ENCODE results near the gene ACOX2. TPM values are rescaled to one million over a fixed set of nuclear protein-coding genes. Genes with fewer than 3 reads are reported as not detected.

The ACOX2 gene
- total RNA-seq, 1 donor from 2014 or later, result 7.6 TPM

DNA sequence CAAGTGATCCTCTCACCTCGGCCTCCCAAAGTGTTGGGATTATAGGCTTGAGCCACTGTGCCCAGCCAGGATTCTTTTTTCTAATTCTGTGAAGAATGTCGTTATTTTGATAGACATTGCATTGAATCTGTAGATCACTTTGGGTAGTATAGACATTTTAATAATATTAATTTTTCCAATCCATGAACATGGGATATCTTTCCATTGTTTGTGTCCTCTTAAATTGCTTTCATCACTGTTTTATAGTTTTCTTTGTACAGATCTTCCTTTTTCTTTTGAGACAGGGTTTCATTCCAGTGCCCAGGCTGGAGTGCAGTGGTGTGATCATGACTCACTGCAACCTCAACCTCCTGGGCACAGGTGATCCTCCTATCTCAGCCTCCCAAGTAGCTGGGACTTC lies 56.7 kb downstream of the ACOX2 start:
- peaks cover 17% of the 10 kb centered on the region for H3K4me1 Mint-ChIP-seq
- no peak overlapping the region for H3K27ac Mint-ChIP-seq
- Histone ChIP-seq H3K9ac (no peak overlapping the region), H4K20me1 (ENCODE audit: low read depth) (no peaks in the 10 kb centered on the region), H3K4me3 (no peak overlapping the region), H3K4me1 (peaks cover 8% of the 10 kb centered on the region), H2AFZ (replicated peaks) (no peak overlapping the region), H3K9me3 (ENCODE audit: low read depth) (no peaks in the 10 kb centered on the region), H3K27me3 (no peaks in the 10 kb centered on the region), H3F3A (ENCODE audit: low read depth) (no peaks in the 10 kb centered on the region), H3K4me2 (no peak overlapping the region), H3K27ac (no peak overlapping the region), H3K36me3 (no peaks in the 10 kb centered on the region), H3K79me2 (ENCODE audit: low read depth) (no peaks in the 10 kb centered on the region)
- peaks cover 2% of the 10 kb centered on the region for H3K27me3 Mint-ChIP-seq (ENCODE audit: insufficient read depth, low read depth)
- H3K4me3 Mint-ChIP-seq, result no peak overlapping the region
- H3K9me3 Mint-ChIP-seq, result peaks cover 25% of the 10 kb centered on the region
- H3K36me3 Mint-ChIP-seq, result peaks cover 2% of the 10 kb centered on the region
- no peak for DNase-seq (ENCODE audit: low spot score)
- TF ChIP-seq, protein P1, sequence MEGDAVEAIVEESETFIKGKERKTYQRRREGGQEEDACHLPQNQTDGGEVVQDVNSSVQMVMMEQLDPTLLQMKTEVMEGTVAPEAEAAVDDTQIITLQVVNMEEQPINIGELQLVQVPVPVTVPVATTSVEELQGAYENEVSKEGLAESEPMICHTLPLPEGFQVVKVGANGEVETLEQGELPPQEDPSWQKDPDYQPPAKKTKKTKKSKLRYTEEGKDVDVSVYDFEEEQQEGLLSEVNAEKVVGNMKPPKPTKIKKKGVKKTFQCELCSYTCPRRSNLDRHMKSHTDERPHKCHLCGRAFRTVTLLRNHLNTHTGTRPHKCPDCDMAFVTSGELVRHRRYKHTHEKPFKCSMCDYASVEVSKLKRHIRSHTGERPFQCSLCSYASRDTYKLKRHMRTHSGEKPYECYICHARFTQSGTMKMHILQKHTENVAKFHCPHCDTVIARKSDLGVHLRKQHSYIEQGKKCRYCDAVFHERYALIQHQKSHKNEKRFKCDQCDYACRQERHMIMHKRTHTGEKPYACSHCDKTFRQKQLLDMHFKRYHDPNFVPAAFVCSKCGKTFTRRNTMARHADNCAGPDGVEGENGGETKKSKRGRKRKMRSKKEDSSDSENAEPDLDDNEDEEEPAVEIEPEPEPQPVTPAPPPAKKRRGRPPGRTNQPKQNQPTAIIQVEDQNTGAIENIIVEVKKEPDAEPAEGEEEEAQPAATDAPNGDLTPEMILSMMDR (IDR thresholded peaks at IDR 0.05), result no peak
- no peak for TF ChIP-seq EZH2 (IDR thresholded peaks at IDR 0.05)
- no peak for TF ChIP-seq EZH2phosphoT487 (IDR thresholded peaks at IDR 0.05)

GRCh38 chr3:58478781-58479180 lies 58.2 kb downstream of the ACOX2 start:
- no peak overlapping the region for H3K27ac ChIP-seq
- no peaks in the 10 kb centered on the region for H3K27me3 ChIP-seq
- no peaks in the 10 kb centered on the region for H4K20me1 ChIP-seq (ENCODE audit: low read depth)
- DNase-seq (ENCODE audit: low spot score), result no peak
- H3K36me3 ChIP-seq, result no peaks in the 10 kb centered on the region
- no peaks in the 10 kb centered on the region for H3K9me3 ChIP-seq (ENCODE audit: low read depth)
- H3K4me2 ChIP-seq, result no peak overlapping the region
- Mint-ChIP-seq H3K27ac (no peak overlapping the region), H3K4me1 (peaks cover 15% of the 10 kb centered on the region), H3K9me3 (peaks cover 25% of the 10 kb centered on the region), H3K4me3 (no peak overlapping the region), H3K36me3 (peaks cover 2% of the 10 kb centered on the region), H3K27me3 (ENCODE audit: insufficient read depth, low read depth) (peaks cover 2% of the 10 kb centered on the region)
- H3K4me1 ChIP-seq, result no peaks in the 10 kb centered on the region
- TF ChIP-seq, protein P1 (IDR thresholded peaks at IDR 0.05), result no peak
- TF ChIP-seq EZH2 (IDR thresholded peaks at IDR 0.05) (no peak), EZH2phosphoT487 (IDR thresholded peaks at IDR 0.05) (no peak)
- no peaks in the 10 kb centered on the region for H3F3A ChIP-seq (ENCODE audit: low read depth)
- H3K79me2 ChIP-seq (ENCODE audit: low read depth), result no peaks in the 10 kb centered on the region
- no peak overlapping the region for H2AFZ ChIP-seq (replicated peaks)
- no peak overlapping the region for H3K4me3 ChIP-seq
- H3K9ac ChIP-seq, result no peak overlapping the region

GRCh38 chr3:58474967-58475578 lies 61.9 kb downstream of the ACOX2 start:
- no peak overlapping the region for H3K4me3 ChIP-seq
- no peak overlapping the region for H3K9ac ChIP-seq
- H3F3A ChIP-seq (ENCODE audit: low read depth), result peaks cover 11% of the 10 kb centered on the region
- no peak overlapping the region for H3K27ac ChIP-seq
- H3K4me2 ChIP-seq, result no peak overlapping the region
- H4K20me1 ChIP-seq (ENCODE audit: low read depth), result no peaks in the 10 kb centered on the region
- H3K4me3 Mint-ChIP-seq, result no peak overlapping the region
- H3K36me3 Mint-ChIP-seq, result peaks cover 2% of the 10 kb centered on the region
- DNase-seq (ENCODE audit: low spot score), result no peak
- TF ChIP-seq EZH2phosphoT487 (IDR thresholded peaks at IDR 0.05) (no peak), EZH2 (IDR thresholded peaks at IDR 0.05) (no peak)
- TF ChIP-seq, protein P1 (IDR thresholded peaks at IDR 0.05), result no peak
- H2AFZ ChIP-seq (replicated peaks), result no peak overlapping the region
- no peak overlapping the region for H3K27ac Mint-ChIP-seq
- no peaks in the 10 kb centered on the region for H3K27me3 ChIP-seq
- peaks cover 15% of the 10 kb centered on the region for H3K9me3 Mint-ChIP-seq
- peaks cover 17% of the 10 kb centered on the region for H3K4me1 ChIP-seq
- H3K9me3 ChIP-seq (ENCODE audit: low read depth), result no peaks in the 10 kb centered on the region
- H3K27me3 Mint-ChIP-seq (ENCODE audit: insufficient read depth, low read depth), result peaks cover 2% of the 10 kb centered on the region
- H3K79me2 ChIP-seq (ENCODE audit: low read depth), result no peaks in the 10 kb centered on the region
- peaks cover 42% of the 10 kb centered on the region for H3K4me1 Mint-ChIP-seq
- no peaks in the 10 kb centered on the region for H3K36me3 ChIP-seq
